GM21723 (cell line): ENCODE results near the gene ZNF521.

ENCODE experiments used
- ATAC-seq: cut with Tn5 transposase; IDR thresholded peaks from one replicate; pipeline ENCODE4 v1.9.1; 2021; ENCODE audit warnings: mild to moderate bottlenecking, moderate library complexity; ENCODE audit not compliant: unreplicated experiment

ZNF521 gene

GRCh38 chr18:25253779-25254178 lies 98.2 kb downstream of the ZNF521 start:
- no peak for ATAC-seq

GRCh38 chr18:25253136-25253535 lies 98.8 kb downstream of the ZNF521 start:
- ATAC-seq, result no peak

GRCh38 chr18:25251068-25251467 lies 100.9 kb downstream of the ZNF521 start:
- ATAC-seq, result no peak

GRCh38 chr18:25250474-25250851 lies 101.5 kb downstream of the ZNF521 start:
- ATAC-seq, result no peak

- no peak for ATAC-seq
Observed at GRCh38 chr18:25248755-25249154, 103.2 kb downstream of the ZNF521 start.

GRCh38 chr18:25247725-25248124 lies 104.2 kb downstream of the ZNF521 start:
- no peak for ATAC-seq

- ATAC-seq, result no peak
Observed at GRCh38 chr18:25244924-25245698, 106.9 kb downstream of the ZNF521 start.

GRCh38 chr18:25244170-25244569 lies 107.8 kb downstream of the ZNF521 start:
- no peak for ATAC-seq

GRCh38 chr18:25243754-25244153 lies 108.2 kb downstream of the ZNF521 start:
- no peak for ATAC-seq

GRCh38 chr18:25243257-25243656 lies 108.7 kb downstream of the ZNF521 start:
- no peak for ATAC-seq

- ATAC-seq, result no peak
Observed at GRCh38 chr18:25240420-25240770, 111.6 kb downstream of the ZNF521 start.

GRCh38 chr18:25239581-25240419 lies 112.2 kb downstream of the ZNF521 start:
- ATAC-seq, result no peak

GRCh38 chr18:25239151-25239550 lies 112.8 kb downstream of the ZNF521 start:
- no peak for ATAC-seq

- ATAC-seq, result no peak
Observed at GRCh38 chr18:25237571-25238267, 114.2 kb downstream of the ZNF521 start.

- ATAC-seq, result no peak
Observed at GRCh38 chr18:25236736-25237135, 115.2 kb downstream of the ZNF521 start.

GRCh38 chr18:25235401-25236042 lies 116.4 kb downstream of the ZNF521 start:
- ATAC-seq, result no peak

GRCh38 chr18:25234740-25235345 lies 117.1 kb downstream of the ZNF521 start:
- no peak for ATAC-seq

GRCh38 chr18:25234322-25234639 lies 117.7 kb downstream of the ZNF521 start:
- no peak for ATAC-seq

GRCh38 chr18:25233528-25234321 lies 118.2 kb downstream of the ZNF521 start:
- ATAC-seq, result no peak

- peak; percentile 27 for ATAC-seq
Observed at GRCh38 chr18:25231327-25231691, 120.7 kb downstream of the ZNF521 start.
